ENCODE results near the gene UFD1.

DNA sequence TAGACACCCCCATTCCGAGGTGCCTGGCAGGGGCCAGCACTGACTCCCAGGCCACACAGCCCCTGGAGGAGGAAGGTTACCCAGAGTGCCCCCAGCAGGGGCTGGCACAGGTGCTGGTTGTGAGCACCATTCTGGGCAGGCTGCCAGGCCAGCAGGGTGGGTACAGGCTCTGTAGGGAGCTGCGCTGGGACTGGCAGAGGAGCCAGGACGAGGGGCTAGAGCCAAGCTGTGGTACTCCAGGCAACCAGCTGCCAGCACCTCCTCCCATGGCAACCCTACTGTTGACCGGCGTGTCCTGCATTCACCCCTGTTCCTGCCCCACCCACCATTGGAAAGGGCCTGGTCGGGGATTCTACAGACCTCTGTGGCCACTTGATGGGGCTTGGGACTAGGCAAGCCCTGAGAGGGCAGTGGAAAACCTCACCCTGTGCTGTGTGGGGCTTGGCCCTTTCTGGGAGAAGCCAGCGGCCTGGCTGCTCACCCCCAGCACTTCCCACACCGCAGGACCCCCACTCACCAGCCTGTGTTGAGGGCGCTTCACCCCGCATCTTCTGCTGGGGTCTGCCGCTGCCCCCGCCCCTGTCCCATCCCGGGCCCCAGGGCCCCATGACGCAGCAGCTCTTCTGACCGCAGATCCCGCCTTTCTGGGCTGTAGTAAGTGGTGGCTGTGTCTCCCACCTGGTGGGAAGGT is 43.3 kb upstream of the UFD1 start:
- TF ChIP-seq SUZ12 (IDR thresholded peaks at IDR 0.05; ENCODE audit: extremely low read depth, insufficient read depth, insufficient read length) (no peak), ZNF274 (IDR thresholded peaks at IDR 0.05; ENCODE audit: low read depth, low read length) (no peak), YY1 (IDR thresholded peaks at IDR 0.05; ENCODE audit: insufficient read depth, insufficient read length) (no peak)
